HG03097 (cell line): ENCODE results near the gene MEF2C.
A peak's percentile ranks its signal among the peaks of the same experiment; 100 is the strongest.
"Not testable (repeated sequence)": the region's sequence is repeated elsewhere in the genome, so short reads cannot be mapped to it uniquely, and the experiment has no call there.

Experiments used
- ATAC-seq: cut with Tn5 transposase; IDR thresholded peaks from one replicate; pipeline ENCODE4 v1.9.1; 2021; ENCODE audit not compliant: unreplicated experiment, low FRiP score

The MEF2C gene

DNA sequence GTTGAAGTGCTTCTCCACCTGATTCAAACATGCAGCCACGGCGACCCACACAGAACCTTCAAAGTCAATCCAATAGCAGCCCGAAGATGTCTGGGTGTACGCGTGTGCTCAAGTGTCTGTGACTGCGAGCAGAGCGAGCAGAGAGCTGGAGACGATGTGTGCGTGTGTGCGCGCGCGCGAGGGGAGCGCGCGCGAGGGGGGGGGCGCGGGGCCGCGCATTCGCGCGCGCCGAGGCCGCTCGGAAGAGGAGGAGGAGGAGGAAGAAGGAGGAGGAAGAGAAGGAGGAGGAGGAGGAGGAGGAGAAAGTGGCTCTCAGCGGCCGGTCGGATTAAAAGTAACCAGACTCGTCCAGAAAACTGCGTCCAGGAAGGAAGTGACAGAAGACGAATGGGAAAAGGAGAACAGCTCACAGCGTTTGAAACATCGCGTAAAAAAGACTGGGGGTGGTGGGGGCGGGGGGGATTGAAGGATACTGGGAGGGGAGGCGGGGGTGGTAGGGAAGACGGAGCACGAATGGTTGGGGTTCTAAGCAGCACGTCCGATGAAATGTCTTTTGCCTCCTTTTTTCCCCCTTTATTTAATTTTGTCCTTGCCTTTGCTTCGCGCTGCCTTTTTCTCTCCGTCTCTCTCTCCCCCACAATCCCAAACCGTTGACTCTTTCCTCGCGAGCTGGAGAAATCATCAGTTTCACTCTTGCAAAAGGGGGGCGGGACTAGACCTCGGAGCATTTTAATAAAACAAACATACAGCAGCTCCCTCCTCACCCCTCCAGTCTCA is at the start of gene MEF2C:
TSS of gene MEF2C (minus strand) at position 126 of the 777 bp plus-strand sequence. CDS start 59,396 bp downstream, outside the sequence.
- ATAC-seq, result peak; percentile 17

DNA sequence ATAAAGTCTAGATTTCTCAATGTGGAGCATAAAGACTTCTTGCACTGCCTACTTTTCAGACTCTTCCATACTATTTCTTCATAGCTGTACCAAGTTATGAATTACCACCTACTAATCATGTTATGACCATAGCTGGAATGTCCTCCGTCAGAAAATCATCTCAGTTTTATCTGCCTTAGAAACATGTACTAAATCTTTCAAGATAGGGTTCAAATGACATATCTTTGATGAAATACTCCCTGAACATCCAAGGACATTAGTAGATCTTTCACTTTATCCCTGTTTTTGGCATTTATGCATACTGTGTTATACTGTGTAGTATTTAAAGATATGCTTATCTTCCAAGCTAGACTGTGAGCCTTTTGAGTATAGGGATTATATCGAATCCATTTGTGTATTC is 49.6 kb upstream of the MEF2C start:
- ATAC-seq, result no peak

DNA sequence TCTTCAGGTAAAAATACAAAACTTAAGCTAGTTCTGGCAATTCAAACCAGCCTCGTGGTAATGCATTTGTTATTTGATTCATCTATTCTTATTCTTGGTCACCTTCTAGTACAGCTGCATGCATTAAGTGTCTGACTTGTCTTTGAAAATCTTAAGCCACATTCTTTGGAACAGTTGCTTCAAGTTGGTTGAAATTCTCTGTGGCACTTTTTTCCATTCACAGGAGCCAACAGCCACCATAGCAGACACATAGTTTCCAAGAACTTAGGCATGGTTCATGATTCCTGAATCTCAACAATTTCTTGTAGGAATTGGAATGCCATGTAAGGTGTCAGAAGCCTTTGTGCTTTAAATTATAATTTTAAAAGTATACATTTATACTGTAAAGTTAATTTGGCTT is 47.4 kb upstream of the MEF2C start:
- no peak for ATAC-seq

GRCh38 chr5:88929385-88929784 is 46.4 kb upstream of the MEF2C start:
- no peak for ATAC-seq

GRCh38 chr5:88926774-88927173 is 43.8 kb upstream of the MEF2C start:
- ATAC-seq, result no peak

DNA sequence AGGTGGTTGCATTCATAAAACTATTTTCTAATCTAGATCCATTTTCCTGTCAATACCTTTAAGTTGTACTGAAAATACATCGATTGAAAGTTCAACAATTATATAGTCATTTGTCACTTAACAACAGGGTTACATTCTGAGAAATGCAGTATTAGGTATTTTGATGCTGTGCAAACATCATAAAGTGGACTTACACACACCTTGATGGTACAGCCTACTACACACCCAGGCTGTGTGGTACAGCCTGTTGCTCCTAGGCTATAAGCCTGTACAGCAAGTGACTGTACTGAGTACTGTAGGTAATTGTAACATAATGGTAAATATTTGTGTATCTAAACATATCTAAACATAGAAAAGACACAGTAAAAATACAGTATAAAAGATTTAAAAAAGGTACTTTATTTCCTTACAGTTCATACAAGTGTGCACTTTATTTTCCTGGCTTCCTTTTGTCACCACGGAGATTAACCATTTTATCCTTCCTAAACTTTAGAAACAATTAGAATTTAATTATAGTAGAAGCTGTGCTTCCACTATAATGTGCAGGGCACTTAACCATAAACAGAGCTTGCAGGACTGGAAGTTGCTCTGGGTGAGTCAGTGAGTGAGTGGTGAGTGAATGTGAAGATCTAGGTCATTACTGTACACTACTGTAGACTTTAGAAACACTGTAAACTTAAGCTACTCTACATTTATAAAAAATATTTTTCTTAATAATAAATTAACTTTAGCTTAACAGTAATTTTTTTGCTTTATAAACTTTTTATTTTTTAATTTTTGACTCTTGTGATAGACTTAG is 42.9 kb upstream of the MEF2C start:
- no peak for ATAC-seq

DNA sequence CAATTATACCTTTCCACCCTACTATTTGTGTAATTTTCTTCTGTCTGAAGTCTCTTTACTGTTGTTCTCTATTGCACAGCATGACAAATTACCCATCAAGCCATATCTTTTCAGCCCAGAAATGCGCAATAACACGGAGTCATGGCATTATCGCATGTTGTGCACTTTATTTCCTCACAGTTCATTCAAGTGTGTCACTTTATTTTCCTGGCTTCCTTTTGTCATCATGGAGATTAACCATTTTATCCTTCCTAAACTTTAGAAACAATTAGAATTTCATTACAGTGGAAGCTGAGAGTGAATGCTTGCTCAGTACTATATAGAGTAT is 41.3 kb upstream of the MEF2C start:
- no peak for ATAC-seq

DNA sequence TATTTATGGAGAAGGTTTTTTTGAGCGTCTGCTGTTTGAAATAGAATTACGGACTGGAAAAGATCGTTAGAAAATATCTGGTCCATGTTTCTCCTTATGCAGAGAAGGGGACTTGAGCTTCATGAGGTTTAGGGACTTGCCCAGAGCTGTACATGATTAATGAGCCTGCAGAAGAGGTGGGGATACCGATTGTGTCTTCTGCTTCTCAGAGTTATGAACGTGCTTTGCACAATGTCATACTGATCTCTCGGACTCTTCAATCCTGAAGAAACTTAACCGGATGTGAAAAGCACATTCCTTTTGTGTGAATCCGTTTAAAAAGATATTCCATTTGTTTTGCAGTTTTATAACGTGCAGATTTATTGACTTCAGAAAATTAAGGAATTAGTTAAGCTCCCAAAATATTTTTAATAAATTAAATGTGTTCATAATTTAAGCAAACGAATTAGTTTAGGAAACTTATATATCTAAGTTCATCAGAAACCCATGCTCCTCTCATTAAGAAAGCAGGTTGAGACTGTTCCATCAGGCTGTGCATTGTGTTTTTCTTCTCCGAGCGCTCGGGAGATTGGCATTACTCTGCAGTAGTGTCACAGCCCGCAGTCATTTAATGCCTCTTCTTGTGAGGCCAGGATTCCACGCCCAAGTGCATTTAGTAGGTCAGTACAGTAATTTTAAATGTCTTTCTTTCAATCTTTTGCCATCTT is 40.8 kb upstream of the MEF2C start:
- ATAC-seq, result no peak

DNA sequence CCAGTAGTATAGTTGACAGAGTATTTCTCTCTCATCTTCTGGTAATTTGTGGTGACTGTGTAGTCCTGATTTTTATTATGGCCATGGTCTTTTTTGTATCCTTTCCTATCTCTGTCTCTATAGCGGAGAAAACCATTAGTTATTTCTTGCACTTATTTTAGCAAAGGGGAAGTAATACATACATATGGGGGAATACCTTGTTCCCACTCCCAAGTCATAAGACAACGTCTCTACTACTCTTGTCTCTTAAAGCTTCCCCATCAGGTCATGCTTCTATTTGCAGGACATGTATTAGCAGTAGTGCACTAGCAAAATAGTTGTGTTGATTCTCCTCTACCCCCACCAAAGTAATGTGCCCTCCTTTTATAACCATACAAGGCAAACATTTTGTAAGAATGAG is 29.8 kb upstream of the MEF2C start:
- not testable (repeated sequence) for ATAC-seq

DNA sequence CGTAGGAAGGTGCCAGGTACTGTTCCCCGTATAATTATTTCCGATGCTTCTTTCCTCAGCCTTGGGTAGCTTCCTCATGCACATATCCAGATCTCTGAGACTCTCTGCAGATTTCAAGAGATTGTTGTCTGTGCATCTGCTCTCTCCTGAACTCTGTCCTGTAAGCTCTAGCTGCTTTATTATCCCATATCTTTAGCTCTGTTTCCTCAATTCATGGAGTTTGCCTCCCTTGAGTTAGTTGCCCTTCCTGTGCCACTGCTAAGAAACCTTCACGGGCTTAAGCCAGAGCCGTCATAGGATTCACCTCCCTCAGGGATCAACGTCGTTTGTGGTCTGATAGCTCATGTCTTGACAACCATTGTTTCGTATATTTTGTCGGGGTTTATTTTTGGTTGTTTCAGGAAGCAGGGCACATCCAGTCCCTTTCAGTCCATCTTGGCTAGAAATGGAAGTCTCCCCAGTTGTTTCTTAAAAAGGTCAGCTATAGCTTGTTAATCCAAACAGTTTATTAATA is 28.1 kb upstream of the MEF2C start:
- ATAC-seq, result not testable (repeated sequence)

GRCh38 chr5:88904478-88904877 is 21.5 kb upstream of the MEF2C start:
- ATAC-seq, result not testable (repeated sequence)

DNA sequence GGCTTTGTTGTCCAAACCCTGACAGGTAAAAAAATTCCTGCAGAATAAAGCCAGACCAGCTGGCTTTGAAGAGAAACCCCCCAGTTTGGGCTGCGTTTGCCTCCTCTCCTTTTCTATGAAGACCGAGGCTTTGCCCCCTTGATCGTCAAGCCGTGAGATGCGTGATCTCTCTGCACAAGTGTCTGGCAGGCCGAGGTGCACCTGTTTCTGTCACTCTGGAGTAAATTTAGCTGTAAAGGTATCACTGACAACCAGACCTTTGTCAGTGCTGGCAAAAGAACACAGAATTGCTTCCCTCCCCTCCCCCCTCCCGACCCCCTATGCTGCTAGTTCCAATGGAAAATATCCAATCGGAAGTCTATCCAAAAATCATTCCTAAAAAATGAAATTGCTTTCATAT is 21.0 kb upstream of the MEF2C start:
- not testable (repeated sequence) for ATAC-seq

GRCh38 chr5:88901077-88901476 is 18.1 kb upstream of the MEF2C start:
- ATAC-seq, result not testable (repeated sequence)

DNA sequence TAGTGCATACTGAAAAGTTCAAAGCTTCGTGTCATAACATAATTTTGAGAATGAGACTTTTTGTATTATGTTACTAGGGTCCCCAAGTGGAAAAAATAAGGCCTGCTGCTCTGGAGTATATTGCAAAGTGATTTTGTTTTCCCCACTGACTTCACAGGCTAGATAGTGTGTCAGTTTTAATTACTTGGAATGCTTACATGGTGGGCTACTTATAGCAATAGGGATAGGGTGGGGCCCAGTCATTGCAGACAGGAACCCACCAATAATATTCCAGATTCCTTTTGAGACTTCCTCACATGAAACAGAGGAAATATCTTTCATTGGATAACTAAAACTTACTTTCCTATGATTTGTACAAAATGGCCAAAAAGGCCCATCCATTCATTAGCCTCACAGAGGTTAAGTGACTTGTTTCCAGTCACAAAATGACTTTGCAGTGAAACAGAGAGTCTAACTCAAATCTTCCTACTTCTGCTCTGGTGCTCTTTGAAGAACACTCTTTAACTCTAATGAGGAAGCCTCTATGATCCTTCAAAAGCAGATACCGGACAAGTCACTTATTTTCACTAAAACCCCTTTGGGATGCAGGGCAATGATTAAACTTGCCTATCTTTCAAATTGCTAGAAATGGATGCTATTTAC is 16.2 kb upstream of the MEF2C start:
- no peak for ATAC-seq

GRCh38 chr5:88897748-88898147 is 14.8 kb upstream of the MEF2C start:
- ATAC-seq, result no peak

DNA sequence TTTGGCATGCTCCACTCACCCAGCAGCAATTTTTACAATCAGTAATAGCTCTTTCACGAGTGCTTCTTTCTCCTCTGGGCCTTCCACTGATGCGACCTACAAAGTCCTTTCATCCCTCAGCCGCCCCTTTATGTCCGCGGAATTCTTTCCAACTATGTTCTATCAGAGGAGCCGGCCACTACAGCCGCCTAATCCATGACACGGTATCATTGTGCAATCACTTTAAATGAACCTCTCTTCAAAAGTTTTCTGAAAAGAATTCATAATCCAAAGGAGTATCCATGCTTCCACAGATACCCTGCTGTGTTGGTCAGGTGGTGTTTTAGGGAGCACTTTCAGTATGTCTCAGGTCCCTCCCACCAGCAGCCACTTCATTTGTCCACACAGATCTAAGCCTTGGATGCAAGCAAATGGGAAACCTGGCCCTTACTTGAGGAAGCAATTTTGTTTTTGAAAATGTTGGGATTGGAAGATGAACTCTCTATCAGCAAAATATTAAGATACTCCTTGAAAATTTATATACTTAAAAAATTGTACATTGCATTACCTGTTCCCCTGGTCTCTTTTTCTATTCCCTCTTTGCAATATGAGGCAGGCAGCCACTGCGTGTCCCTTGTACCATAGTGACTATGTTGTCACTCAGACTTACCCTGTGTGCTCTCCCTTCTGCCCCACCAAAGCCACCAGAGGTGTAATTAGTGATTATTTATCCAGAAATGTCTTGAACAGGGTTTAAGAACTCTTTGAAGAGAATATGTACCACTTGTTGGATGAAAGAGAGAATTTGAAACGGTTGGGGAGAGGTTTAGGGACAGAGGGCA is 12.9 kb upstream of the MEF2C start:
- no peak for ATAC-seq

GRCh38 chr5:88892669-88893068 is 9.7 kb upstream of the MEF2C start:
- no peak for ATAC-seq

DNA sequence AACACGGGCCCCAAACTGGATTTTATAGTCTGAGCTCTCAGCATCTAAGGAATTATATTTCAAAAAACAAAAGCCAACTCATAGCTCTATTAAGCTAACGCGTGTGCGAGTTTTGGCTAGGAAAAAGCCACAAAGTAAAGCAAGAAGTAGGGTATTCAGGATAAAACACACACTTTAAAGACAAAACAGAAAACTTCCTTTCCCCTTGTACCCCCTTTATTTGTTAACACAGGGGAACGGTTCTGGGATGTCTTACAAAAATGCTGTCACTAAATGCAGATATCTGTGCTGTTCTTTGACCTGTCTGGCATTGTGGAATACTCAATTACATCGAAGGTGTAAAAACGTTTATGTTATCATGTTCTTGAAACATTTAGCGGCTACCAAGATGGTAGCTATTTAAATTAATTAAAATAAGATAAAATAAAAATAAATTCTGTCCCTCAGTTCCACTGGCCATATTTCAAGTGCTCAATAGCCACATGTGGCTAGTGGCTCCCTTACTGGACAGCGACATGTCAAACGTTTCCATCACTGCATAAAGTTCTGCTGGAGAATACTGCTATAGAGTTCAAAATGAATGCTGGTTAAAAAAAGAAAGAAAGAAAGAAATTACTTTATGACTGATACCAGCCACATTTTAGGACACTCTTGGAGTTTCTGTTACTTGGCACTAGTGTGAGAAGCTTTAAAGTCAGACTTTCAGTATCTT is 7.2 kb upstream of the MEF2C start:
- no peak for ATAC-seq
